A549 (cell line): ENCODE measurements around the gene ZC3H18. TPM values are rescaled to one million over a fixed set of nuclear protein-coding genes. Genes with fewer than 3 reads are reported as not detected.

Experiments used
- ATAC-seq, 2 experiments: fragments of 200-7000 bp in 1 of 2; fragments of >200 bp in 1 of 2; cut with Nextera tagmentation in 1 of 2; cut with Tn5 transposase in 1 of 2; 3 replicates each; pipeline versions ENCODE4 v1.8.0 to v1.9.1; 2018 to 2020; ENCODE audit warnings: mild to moderate bottlenecking in 1 of 2, moderate library complexity in 1 of 2
- CTCF ChIA-PET: fragments of 300-600 bp; sonication (Branson Sonifier 250); formaldehyde crosslinking; extraction: SDS; loops from one replicate; lab custom pipeline; 2021; ENCODE audit warnings: antibody characterized with exemption, inconsistent platforms; lab: Yijun Ruan, JAX
- POLR2A ChIA-PET: fragments of 350-600 bp; formaldehyde crosslinking; extraction: SDS; loops from one replicate; lab custom pipeline; 2021; ENCODE audit warnings: antibody characterized with exemption, inconsistent platforms; lab: Yijun Ruan, JAX
- DNase-seq, 2 experiments: peaks; one replicate each; pipeline versions ENCODE4 v3.0.0 to v3.0.0-alpha.2; 2011 to 2016; ENCODE audit warnings: low read depth in 1 of 2, low spot score in 1 of 2
- FAIRE-seq: peaks from 2 replicates; lab custom pipeline; 2011; peaks lifted over from hg19 to GRCh38; lab: Jason Lieb, UNC
- H3K27ac ChIP-seq, 2 experiments: fragments of >200 bp; sonication (Bioruptor Twin); formaldehyde crosslinking; 3 replicates each; pipeline ENCODE4 v1.5.1; 2016 to 2017
- H3K4me1 ChIP-seq: fragments of >200 bp; sonication (Bioruptor Twin); formaldehyde crosslinking; 3 replicates; pipeline ENCODE4 v1.6.1; 2016
- H3K4me2 ChIP-seq: fragments of >200 bp; sonication (Bioruptor Twin); formaldehyde crosslinking; 3 replicates; pipeline ENCODE4 v1.6.1; 2016
- H3K4me3 ChIP-seq: fragments of >200 bp; sonication (Bioruptor Twin); formaldehyde crosslinking; 3 replicates; pipeline ENCODE4 v1.5.1; 2016
- H3K9me3 ChIP-seq: fragments of >200 bp; sonication (Bioruptor Twin); formaldehyde crosslinking; 3 replicates; pipeline ENCODE4 v1.6.1; 2016
- BHLHE40 ChIP-seq: IDR thresholded peaks from 2 replicates; pipeline ENCODE4 v1.6.1; 2012; ENCODE audit warnings: low read depth, low read length, inconsistent platforms
- CBX2 ChIP-seq: fragments of 200-600 bp; sonication (generic); IDR thresholded peaks from 2 replicates; pipeline ENCODE4 v1.6.1; 2016; ENCODE audit warnings: low read depth, mild to moderate bottlenecking, borderline replicate concordance
- CEBPB ChIP-seq, 2 experiments: fragments of >200 bp in 1 of 2; sonication (Bioruptor Twin) in 1 of 2; formaldehyde crosslinking in 1 of 2; IDR thresholded peaks; 2 replicates each; pipeline ENCODE4 v1.6.1; 2012 to 2016
- CHD2 ChIP-seq: fragments of 150-350 bp; IDR thresholded peaks from 2 replicates; pipeline ENCODE4 v1.6.1; 2014; ENCODE audit warnings: low read length; ENCODE audit not compliant: partially characterized antibody
- EHMT2 ChIP-seq: fragments of 200-600 bp; sonication (generic); IDR thresholded peaks from 2 replicates; pipeline ENCODE4 v1.6.1; 2016; ENCODE audit warnings: antibody characterized with exemption, low read depth, mild to moderate bottlenecking, moderate library complexity
- EP300 ChIP-seq, 2 experiments: fragments of >200 bp; sonication (Bioruptor Twin); formaldehyde crosslinking; IDR thresholded peaks; 2 replicates in 1 of 2; 3 replicates in 1 of 2; pipeline ENCODE4 v1.6.1; 2016 to 2017
- FOXS1 ChIP-seq: fragments of 250-450 bp; sonication (Bioruptor Pico); IDR thresholded peaks from 2 replicates; pipeline ENCODE4 v1.5.0; 2020; ENCODE audit warnings: mild to moderate bottlenecking, moderate library complexity
- GATA3 ChIP-seq: IDR thresholded peaks from 2 replicates; pipeline ENCODE4 v1.6.1; 2012; ENCODE audit warnings: borderline replicate concordance
- JUN ChIP-seq, 2 experiments: fragments of >200 bp; sonication (Bioruptor Twin); formaldehyde crosslinking; IDR thresholded peaks; 2 replicates in 1 of 2; 3 replicates in 1 of 2; pipeline ENCODE4 v1.6.1; 2016 to 2017
- KDM1A ChIP-seq: fragments of 200-600 bp; sonication (generic); IDR thresholded peaks from 2 replicates; pipeline ENCODE4 v1.6.1; 2016; ENCODE audit warnings: low read depth, mild to moderate bottlenecking
- KDM5A ChIP-seq: fragments of 200-600 bp; sonication (generic); IDR thresholded peaks from 2 replicates; pipeline ENCODE4 v1.6.1; 2016; ENCODE audit warnings: antibody characterized with exemption, mild to moderate bottlenecking
- MAFK ChIP-seq: fragments of 450-650 bp; IDR thresholded peaks from 2 replicates; pipeline ENCODE4 v1.6.1; 2014; ENCODE audit not compliant: partially characterized antibody
- MAZ ChIP-seq: fragments of 150-350 bp; IDR thresholded peaks from 2 replicates; pipeline ENCODE4 v1.6.1; 2014; ENCODE audit warnings: antibody characterized with exemption, low read depth, low read length, borderline replicate concordance
- PHF8 ChIP-seq: fragments of 200-600 bp; sonication (generic); IDR thresholded peaks from 2 replicates; pipeline ENCODE4 v1.6.1; 2016; ENCODE audit warnings: low read depth, mild to moderate bottlenecking, antibody characterized with exemption, moderate library complexity, borderline replicate concordance
- POLR2AphosphoS2 ChIP-seq: conservative IDR thresholded peaks from 2 replicates; pipeline ENCODE4 v1.6.1; 2012; ENCODE audit warnings: low read length, improper control_type of control experiment, inconsistent platforms
- RAD21 ChIP-seq, 2 experiments: fragments of >200 bp in 1 of 2; sonication (Bioruptor Twin) in 1 of 2; formaldehyde crosslinking in 1 of 2; IDR thresholded peaks in 1 of 2; conservative IDR thresholded peaks in 1 of 2; 2 replicates in 1 of 2; 3 replicates in 1 of 2; pipeline ENCODE4 v1.6.1; 2012 to 2018; ENCODE audit warnings: inconsistent platforms in 1 of 2
- SREBF2 ChIP-seq: fragments of 450-650 bp; IDR thresholded peaks from 2 replicates; pipeline ENCODE4 v1.6.1; 2014; ENCODE audit warnings: mild to moderate bottlenecking, moderate library complexity
- ZC3H11A ChIP-seq: fragments of 450-650 bp; IDR thresholded peaks from 2 replicates; pipeline ENCODE4 v1.6.1; 2014; ENCODE audit warnings: antibody characterized with exemption, mild to moderate bottlenecking
- ZFP36 ChIP-seq: fragments of 450-650 bp; IDR thresholded peaks from 2 replicates; pipeline ENCODE4 v1.6.1; 2014; ENCODE audit warnings: borderline replicate concordance; ENCODE audit not compliant: partially characterized antibody
- WGBS: methylation state at CpG from one replicate; pipeline ENCODE4 v1.1.6; 2017; ENCODE audit errors: missing lambda C conversion rate; 5-methylcytosine and 5-hydroxymethylcytosine counted together
- polyA plus RNA-seq, 4 experiments: library from polyadenylated mRNA; depleted of rRNA in 3 of 4; stranded (reverse); fragments of >200 nt; fragmentation: RNase III in 1 of 4; extraction: RNeasy Plus Mini Kit Qiagen cat#74134 plus additional on column Dnase treatment in 1 of 4; gene quantifications; 2 replicates in 3 of 4; 3 replicates in 1 of 4; pipeline ENCODE4 v1.2.3, GENCODE V29; 2011 to 2017
- TF ChIP-seq, protein P1 (sequence below): fragments of 200-600 bp; sonication (generic); IDR thresholded peaks from 2 replicates; pipeline ENCODE4 v1.6.1; 2016; ENCODE audit warnings: antibody characterized with exemption, mild to moderate bottlenecking, moderate library complexity
- TF ChIP-seq, protein P2 (sequence below): IDR thresholded peaks from 2 replicates; pipeline ENCODE4 v1.6.1; 2012
- TF ChIP-seq, protein P3 (sequence below): IDR thresholded peaks from 2 replicates; pipeline ENCODE4 v1.6.1; 2012
- TF ChIP-seq, protein P4 (sequence below): fragments of >200 bp; sonication (Bioruptor Twin); formaldehyde crosslinking; IDR thresholded peaks from 3 replicates; pipeline ENCODE4 v1.6.1; 2016
- TF ChIP-seq, protein P5 (sequence below): fragments of 250-450 bp; sonication (Bioruptor Pico); IDR thresholded peaks from 2 replicates; pipeline ENCODE4 v1.5.0; 2021; ENCODE audit warnings: mild to moderate bottlenecking, moderate library complexity, borderline replicate concordance

The ZC3H18 gene
- polyA plus RNA-seq, 2 of the 4 experiments (the other 2 are of a cell fraction): 21.1 to 48.2 TPM

DNA sequence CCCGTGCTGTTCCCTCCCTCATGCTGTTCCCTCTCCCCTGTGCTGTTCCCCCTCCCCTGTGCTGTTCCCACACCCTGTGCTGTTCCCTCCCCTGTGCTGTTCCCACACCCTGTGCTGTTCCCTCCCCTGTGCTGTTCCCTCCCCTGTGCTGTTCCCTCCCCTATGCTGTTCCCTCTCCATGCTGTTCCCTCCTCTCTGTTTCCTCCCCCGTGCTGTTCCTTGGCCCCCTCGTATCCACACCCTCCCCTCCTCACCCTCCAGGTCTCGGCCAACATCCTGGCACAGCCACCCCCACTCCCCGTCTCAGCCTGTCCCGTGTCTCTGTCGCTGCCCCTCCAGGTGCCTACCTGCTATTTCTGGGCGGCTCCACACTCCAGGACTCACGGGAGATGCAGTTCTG, 48.5 kb upstream of the ZC3H18 start (continued):
- TF ChIP-seq, protein P1, sequence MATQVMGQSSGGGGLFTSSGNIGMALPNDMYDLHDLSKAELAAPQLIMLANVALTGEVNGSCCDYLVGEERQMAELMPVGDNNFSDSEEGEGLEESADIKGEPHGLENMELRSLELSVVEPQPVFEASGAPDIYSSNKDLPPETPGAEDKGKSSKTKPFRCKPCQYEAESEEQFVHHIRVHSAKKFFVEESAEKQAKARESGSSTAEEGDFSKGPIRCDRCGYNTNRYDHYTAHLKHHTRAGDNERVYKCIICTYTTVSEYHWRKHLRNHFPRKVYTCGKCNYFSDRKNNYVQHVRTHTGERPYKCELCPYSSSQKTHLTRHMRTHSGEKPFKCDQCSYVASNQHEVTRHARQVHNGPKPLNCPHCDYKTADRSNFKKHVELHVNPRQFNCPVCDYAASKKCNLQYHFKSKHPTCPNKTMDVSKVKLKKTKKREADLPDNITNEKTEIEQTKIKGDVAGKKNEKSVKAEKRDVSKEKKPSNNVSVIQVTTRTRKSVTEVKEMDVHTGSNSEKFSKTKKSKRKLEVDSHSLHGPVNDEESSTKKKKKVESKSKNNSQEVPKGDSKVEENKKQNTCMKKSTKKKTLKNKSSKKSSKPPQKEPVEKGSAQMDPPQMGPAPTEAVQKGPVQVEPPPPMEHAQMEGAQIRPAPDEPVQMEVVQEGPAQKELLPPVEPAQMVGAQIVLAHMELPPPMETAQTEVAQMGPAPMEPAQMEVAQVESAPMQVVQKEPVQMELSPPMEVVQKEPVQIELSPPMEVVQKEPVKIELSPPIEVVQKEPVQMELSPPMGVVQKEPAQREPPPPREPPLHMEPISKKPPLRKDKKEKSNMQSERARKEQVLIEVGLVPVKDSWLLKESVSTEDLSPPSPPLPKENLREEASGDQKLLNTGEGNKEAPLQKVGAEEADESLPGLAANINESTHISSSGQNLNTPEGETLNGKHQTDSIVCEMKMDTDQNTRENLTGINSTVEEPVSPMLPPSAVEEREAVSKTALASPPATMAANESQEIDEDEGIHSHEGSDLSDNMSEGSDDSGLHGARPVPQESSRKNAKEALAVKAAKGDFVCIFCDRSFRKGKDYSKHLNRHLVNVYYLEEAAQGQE: no peak
- TF ChIP-seq CHD2: no peak
- no peak for TF ChIP-seq RAD21 (conservative IDR thresholded peaks at IDR 0.05 in 1 of 2, IDR thresholded peaks at IDR 0.05 in 1 of 2)
- no peak for TF ChIP-seq EHMT2
- no peak for TF ChIP-seq MAZ
- no peak for TF ChIP-seq ZC3H11A
- TF ChIP-seq, protein P2, sequence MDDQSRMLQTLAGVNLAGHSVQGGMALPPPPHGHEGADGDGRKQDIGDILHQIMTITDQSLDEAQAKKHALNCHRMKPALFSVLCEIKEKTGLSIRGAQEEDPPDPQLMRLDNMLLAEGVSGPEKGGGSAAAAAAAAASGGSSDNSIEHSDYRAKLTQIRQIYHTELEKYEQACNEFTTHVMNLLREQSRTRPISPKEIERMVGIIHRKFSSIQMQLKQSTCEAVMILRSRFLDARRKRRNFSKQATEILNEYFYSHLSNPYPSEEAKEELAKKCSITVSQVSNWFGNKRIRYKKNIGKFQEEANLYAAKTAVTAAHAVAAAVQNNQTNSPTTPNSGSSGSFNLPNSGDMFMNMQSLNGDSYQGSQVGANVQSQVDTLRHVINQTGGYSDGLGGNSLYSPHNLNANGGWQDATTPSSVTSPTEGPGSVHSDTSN: no peak
- no peak for TF ChIP-seq FOXS1
- no peak for TF ChIP-seq BHLHE40

DNA sequence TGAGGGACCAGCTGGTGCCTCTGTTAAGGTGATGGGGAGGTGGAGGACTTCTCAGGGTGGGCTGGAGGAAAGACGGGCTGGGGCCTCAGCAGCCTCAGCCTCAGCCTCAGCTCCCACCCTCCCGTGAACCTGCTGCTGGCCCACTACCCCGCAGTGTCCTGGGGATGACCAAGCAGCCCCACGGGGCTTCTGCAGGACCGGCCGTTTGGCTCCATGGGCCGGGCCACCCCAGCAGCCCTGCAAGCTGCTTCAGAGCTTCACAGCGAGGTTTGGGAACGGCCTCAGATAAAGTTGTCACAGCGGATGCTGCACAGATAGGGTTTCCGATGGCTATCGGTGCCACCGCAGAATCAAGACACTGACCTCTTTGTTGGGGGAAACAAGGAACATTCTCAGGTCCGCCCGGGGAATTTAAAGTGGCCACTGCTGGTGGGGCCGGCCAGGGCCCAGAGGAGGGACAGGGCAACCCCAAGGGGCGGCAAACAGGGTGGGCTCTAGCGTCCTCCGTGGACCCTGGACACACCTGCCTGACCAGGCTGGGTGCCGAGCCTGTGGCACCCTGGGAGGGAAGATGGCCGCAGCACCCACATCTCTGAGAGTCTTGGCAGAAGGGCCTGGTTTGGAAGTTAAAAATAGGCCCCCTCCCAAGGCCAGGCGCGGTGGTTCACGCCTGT, 47.8 kb upstream of the ZC3H18 start:
- no peak overlapping the region for H3K4me3 ChIP-seq
- no peaks in the 10 kb centered on the region for H3K9me3 ChIP-seq
- ATAC-seq (no peak), DNase-seq (no peak), FAIRE-seq (no peak)
- no peak overlapping the region for H3K4me2 ChIP-seq
- ChIA-PET CTCF (no interaction called here), POLR2A (no interaction called here)
- TF ChIP-seq, protein P2: no peak
- TF ChIP-seq EP300 (IDR thresholded peaks at IDR 0.05): no peak
- TF ChIP-seq GATA3: no peak
- TF ChIP-seq PHF8: no peak
- no peak for TF ChIP-seq KDM1A
- no peak for TF ChIP-seq MAFK
- TF ChIP-seq ZFP36: no peak
- TF ChIP-seq, protein P3, sequence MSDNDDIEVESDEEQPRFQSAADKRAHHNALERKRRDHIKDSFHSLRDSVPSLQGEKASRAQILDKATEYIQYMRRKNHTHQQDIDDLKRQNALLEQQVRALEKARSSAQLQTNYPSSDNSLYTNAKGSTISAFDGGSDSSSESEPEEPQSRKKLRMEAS: no peak
- TF ChIP-seq, protein P4, sequence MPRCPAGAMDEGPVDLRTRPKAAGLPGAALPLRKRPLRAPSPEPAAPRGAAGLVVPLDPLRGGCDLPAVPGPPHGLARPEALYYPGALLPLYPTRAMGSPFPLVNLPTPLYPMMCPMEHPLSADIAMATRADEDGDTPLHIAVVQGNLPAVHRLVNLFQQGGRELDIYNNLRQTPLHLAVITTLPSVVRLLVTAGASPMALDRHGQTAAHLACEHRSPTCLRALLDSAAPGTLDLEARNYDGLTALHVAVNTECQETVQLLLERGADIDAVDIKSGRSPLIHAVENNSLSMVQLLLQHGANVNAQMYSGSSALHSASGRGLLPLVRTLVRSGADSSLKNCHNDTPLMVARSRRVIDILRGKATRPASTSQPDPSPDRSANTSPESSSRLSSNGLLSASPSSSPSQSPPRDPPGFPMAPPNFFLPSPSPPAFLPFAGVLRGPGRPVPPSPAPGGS: no peak
- TF ChIP-seq POLR2AphosphoS2: no peak
- no peak for TF ChIP-seq SREBF2
- no peak for TF ChIP-seq RAD21 (conservative IDR thresholded peaks at IDR 0.05 in 1 of 2, IDR thresholded peaks at IDR 0.05 in 1 of 2)
- TF ChIP-seq, protein P5, sequence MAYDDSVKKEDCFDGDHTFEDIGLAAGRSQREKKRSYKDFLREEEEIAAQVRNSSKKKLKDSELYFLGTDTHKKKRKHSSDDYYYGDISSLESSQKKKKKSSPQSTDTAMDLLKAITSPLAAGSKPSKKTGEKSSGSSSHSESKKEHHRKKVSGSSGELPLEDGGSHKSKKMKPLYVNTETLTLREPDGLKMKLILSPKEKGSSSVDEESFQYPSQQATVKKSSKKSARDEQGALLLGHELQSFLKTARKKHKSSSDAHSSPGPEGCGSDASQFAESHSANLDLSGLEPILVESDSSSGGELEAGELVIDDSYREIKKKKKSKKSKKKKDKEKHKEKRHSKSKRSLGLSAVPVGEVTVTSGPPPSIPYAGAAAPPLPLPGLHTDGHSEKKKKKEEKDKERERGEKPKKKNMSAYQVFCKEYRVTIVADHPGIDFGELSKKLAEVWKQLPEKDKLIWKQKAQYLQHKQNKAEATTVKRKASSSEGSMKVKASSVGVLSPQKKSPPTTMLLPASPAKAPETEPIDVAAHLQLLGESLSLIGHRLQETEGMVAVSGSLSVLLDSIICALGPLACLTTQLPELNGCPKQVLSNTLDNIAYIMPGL (CRISPR knock-in tag): no peak
- no peak for TF ChIP-seq CEBPB (IDR thresholded peaks at IDR 0.05)
- TF ChIP-seq CBX2: no peak
- TF ChIP-seq, protein P1: no peak
- no peak for TF ChIP-seq JUN (IDR thresholded peaks at IDR 0.05)
- TF ChIP-seq KDM5A: no peak
- no peak overlapping the region for H3K27ac ChIP-seq
- WGBS: 88% methylated on average over 22 of the region's 24 CpGs
- H3K4me1 ChIP-seq: no peaks in the 10 kb centered on the region; the same call in 2 of the 3 replicates
